GM18505 (cell line): ENCODE data around the gene FNDC10.
"Not testable (repeated sequence)": the region's sequence is repeated elsewhere in the genome, so short reads cannot be mapped to it uniquely, and the experiment has no call there.

Source experiments
- ATAC-seq: cut with Tn5 transposase; IDR thresholded peaks from one replicate; pipeline ENCODE4 v1.9.1; 2021; ENCODE audit not compliant: unreplicated experiment
- POLR2A ChIP-seq: IDR thresholded peaks from 4 replicates; pipeline ENCODE4 v1.6.1; 2011; ENCODE audit warnings: borderline replicate concordance; ENCODE audit not compliant: insufficient read depth, insufficient read length; ENCODE audit errors: extremely low read depth

FNDC10 gene

DNA sequence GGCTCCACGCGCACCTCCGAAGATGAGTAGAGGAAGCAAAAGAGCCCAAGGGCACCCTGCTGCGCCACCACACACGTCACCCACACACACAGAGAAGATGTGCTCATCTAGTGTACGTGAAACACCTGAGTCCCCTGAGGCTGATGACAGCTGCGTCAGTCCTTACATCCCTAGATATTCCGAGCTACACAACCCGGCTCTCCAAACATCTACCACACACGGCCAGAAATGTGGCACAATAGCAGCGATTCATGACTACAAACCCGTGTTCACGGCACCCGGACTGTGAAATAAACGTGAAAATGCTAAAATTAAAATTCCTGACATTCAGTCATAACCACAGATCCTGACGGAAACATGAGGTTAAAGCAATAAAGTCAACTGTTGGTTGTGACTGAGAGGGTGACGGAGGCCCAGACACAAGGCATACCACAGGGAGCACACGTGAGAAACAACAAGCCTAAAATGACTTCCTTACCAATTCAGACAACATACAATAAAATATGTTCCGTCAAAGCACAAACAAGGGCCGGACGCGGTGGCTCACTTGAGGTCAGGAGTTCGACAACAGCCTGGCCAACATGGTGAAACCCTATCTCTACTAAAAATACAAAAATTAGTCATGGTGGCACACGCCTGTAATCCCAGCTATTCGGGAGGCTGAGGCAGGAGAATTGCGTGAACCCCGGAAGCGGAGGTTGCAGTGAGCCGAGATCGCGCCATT is 32.6 kb downstream of the FNDC10 start:
- no peak for TF ChIP-seq POLR2A
- ATAC-seq: no peak

DNA sequence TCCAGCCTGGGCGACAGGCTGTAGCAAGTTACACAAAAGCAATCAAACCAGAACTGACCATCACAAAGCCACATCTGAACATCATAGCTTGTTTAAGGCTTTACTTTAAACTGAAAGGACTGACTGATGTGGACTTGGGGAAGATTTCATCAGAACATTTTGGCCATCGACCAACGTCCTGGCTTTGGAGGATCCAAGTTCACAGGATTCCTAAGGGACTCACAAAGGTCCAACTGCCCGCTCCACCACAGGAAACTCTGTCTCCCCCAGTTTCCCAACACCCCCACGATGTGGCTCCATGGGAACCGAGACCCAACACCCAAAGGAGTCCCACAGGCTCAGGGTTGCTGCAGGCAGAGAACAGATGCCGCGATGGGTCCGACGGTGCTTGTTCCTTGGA is 34.6 kb downstream of the FNDC10 start:
- ATAC-seq: no peak
- TF ChIP-seq POLR2A: no peak

DNA sequence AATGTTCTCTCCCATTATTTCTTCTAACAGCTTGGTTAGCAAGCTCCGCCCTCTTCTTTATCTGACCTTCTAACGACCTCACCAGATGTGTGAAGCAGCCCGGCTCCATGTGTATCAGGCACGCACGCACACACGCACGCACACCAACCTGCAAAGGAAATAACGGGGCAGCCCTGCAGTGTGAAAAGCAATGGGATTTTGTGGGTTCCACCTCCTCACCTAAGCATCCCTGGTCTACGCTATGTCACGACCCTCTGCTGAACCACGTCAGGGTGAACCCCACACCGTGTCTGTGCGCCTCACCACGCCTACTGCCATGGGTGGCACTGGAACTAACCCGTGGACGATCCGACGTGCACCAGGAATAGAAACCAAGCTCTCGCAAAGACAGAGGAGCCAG is 35.7 kb downstream of the FNDC10 start:
- no peak for ATAC-seq
- TF ChIP-seq POLR2A: no peak

DNA sequence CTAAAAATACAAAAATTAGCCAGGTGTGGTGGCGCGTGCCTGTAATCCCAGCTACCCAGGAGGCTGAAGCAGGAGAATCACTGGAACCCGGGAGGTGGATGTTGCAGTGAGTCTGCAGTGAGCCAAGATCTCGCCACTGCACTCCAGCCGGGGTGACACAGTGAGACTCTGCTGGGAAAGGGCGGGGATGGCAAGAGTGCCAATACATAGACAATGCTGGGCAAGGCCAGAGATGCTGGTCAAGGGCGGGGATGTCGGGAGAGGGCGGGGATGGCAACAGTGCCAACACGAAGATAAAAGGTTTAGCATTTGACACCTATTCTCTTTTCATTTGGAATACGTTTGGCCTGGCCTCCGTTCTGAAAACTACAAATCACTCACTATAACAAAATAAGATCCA is 36.2 kb downstream of the FNDC10 start:
- ATAC-seq: no peak
- no peak for TF ChIP-seq POLR2A

DNA sequence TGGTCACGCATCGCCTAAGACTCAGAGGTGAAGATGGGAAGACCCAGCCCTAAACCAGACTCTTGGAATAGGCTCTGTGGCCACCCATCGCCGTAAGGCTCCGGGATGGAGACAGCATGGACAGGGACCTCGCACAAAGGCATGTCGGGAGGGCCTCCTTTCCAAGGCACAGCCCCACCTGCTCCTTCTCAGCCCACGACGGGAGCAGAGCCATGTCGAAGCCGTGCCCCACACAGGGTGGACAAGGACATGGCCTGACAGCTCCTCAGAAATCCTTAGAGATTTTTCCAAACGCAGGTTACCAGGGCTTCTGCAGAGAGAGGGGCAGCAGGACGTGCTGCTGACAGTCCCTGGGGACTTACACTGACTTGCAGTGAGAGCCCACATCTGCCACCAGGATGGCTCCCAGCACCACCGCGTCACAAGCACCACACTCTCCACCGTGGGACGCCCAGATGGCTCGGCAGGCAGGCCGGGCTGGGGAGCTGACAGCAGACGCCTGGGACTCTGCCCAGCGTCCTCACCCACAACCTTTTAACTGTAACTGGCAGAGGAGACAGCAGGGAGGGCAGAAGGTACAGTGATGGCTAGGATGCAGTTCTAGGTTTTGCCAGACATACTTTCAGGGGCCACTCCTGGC is 37.3 kb downstream of the FNDC10 start:
- ATAC-seq: no peak
- peak; percentile 11 for TF ChIP-seq POLR2A

DNA sequence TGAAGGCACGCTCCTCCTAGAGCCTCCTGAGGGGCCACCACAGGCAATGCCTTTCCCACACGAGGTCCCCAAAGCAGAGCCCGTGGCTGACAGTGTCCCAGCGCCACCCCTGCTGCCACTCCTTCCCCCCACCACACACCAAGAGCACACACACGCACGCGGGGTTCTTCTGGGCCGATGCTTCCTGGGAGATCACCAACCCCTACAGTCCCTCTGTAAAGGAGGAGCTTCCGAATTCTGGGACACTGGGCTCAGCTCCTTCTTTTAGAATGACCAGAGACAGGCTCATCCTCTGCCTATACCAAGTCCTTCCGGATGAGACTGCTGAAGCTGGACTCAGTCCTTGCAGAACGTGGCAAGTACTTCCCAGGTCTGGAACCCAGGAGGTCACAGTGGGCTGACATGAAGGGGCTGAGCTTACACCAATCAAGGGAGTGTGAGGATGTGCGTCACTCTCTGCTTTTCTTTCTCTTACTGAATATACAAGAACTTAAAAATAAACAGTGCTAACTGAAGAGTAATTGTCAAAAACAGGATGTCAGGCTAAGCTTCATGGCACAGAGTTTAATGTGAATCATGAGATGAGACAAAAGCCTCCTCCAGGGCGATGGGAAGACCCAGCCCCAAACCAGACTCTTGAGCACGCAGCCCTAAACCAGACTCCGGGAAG is 38.0 kb downstream of the FNDC10 start:
- no peak for TF ChIP-seq POLR2A
- ATAC-seq: no peak

DNA sequence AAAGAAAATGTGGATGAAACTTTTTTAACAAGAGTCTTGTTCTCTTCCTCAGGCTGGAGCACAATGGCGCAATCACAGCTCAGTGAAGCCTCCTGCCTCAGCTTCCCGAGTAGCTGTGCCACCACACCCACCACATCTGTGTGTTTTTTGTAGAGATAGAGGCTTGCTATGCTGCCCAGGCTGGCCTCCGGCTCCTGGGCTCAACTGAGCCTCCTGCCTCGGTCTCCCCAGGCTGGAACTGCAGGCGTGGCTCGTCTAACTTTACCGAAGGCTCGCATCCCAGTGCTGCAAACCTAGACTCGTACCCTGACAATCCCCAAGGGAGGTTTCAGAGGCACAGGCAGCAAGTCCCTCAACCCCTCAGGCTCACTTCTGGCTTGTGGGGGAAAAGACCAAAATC is 39.8 kb downstream of the FNDC10 start:
- no peak for TF ChIP-seq POLR2A
- ATAC-seq: no peak

DNA sequence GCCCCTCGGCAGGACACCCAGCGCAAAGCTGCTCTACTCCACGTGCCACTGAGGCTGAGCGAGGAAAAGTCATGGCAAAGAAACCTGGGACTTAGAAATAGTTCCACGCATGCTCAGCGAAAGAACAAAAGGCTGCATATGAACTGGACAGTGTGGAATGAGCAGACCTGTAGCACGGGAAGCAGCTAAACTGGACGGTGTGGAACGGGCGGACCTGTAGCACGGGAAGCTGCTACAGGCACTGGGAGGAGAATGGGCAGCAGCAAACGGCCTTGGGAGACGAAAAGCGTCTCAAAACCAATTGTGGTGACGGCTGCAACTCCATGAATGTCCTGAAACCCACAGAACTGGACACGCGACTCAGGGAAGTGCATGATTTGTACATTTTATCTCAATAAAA is 40.9 kb downstream of the FNDC10 start:
- no peak for TF ChIP-seq POLR2A
- no peak for ATAC-seq

DNA sequence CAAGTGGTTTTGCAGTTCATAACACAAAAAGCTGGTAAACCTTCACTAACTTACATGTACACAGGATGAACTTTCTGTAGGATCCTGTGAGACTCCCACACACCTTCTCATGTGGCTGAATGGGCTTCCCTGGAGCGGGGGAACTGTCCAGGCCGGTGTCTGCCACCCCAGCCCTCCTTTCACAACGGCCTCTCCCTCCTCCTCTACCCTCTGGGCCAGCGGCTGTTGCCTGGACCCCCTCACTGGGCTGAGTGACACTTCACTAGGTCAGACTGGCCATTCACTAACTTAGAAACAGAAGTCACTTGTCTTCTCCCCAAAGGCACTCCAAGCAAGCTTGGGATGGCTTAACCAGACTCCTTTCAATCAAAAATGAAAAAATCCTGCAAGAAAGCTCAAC is 41.3 kb downstream of the FNDC10 start:
- ATAC-seq: no peak
- no peak for TF ChIP-seq POLR2A

DNA sequence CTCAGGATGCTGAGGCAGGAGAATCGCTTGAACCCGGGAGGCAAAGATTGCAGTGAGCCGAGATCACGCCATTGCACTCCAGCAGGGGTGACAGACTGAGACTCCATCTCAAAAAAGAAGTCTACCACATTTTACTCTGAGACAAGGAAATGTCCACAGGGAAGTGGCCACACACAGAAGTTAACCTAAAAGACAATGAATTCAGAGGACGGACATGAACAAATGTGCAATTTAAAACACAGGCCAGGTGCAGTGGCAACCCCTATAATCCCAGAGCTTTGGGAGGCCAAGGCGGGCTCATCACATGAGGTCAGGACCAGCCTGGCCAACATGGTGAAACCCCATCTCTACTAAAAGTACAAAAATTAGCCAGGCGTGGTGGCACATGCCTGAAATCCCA is 42.2 kb downstream of the FNDC10 start:
- not testable (repeated sequence) for ATAC-seq

DNA sequence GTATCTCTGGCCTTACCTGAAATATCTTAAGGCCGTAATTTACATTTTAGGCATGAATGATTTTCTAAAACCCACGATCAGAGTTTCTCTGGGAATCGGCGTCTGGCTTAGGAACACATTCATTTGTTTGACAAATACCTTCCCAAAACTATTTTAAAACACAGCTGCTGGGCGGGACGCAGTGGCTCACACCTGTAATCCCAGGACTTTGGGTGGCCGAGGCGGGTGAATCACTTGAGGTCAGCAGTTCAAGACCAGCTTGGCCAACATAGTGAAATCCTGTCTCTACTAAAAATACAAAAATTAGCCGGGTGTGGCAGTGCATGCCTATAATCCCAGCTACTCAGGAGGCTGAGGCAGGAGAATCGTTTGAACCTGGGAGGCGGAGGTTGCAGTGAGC is 43.0 kb downstream of the FNDC10 start:
- ATAC-seq: not testable (repeated sequence)

DNA sequence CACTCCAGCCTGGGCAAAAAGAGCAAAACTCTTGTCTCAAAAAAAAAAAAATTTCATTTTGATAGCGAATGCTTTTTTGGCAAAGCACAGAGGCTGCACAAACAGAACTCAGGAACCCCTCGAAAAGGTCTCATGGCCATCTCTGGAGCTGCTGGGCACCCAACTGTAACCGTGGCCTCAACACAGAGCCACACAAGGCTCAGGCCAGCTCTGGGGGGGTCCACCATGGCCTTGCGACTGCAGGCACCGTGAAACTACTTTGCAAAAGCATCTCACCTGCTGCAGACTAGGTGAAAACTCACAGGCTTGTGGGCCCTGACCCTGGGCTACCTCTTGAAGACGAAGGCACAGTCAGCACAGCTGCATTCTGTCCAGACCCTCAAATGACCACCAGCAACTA is 43.4 kb downstream of the FNDC10 start:
- ATAC-seq: no peak
- TF ChIP-seq POLR2A: no peak

DNA sequence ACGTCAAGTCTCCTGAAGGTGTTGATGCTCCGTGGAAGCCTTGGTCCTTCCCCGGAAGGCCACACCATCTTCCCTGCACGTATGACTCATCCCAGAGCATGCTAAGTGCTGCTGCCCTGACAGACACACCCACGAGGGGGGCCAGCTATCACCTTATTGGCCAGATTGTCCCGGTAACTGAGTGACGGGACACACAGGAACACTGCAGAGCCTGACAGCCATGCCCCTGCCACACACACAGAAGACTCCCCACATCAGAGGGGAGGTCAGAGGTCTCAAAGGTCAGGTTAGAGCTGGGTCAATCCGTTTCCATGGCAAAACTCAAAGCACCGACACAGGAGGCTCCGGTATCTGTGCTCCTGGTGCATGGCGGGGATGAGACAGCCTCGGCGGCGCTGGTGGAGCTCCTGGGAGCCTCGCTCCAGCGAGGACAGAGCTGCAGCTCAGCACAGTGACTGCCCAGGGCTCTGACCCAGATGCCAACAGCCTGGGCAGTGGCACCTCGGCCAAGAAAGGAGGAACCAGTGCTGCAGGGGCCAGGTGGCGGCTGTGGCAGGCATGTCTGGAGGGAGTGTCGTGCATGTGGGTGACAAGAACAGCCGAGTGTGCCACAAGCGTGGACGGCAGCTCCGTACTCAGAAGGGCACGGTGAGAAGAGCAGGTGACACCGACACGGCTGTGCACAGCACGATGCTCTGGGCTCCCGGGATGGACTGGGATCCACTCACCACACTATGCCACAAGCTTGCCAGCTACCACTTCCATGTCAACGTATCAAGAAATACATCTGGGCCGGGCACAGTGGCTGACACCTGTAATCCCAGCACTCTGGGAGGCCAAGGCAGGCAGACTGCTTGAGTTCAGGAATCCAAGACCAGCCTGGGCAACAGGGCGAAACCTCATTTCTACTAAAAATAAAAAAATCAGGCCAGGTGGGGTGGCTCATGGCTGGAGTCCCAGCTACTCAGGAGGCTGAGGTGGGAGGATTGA is 44.7 kb downstream of the FNDC10 start:
- ATAC-seq: no peak
- no peak for TF ChIP-seq POLR2A
